Adrenal gland (tissue), 12 donors: ENCODE measurements around the gene ZDHHC17. TPM values are rescaled to one million over a fixed set of nuclear protein-coding genes. Genes with fewer than 3 reads are reported as not detected.

Experiments
- DNase-seq, 7 donors: peaks; one replicate each; pipeline ENCODE4 v3.0.0-alpha.2; 2019 to 2020
- H3K27ac ChIP-seq, 5 donors: fragments of 200-600 bp; sonication (generic) in 4 of 5; 1 replicate in 3 of 5; 2 replicates in 2 of 5; pipeline versions ENCODE4 v1.5.1 to v1.8.0; 2016 to 2020; ENCODE audit warnings: mild to moderate bottlenecking in 1 of 5
- H3K27me3 ChIP-seq: fragments of 200-600 bp; 2 replicates; pipeline ENCODE4 v1.8.0; 2021
- H3K36me3 ChIP-seq, 2 donors: fragments of 200-600 bp; replicated peaks in 1 of 2; 1 replicate in 1 of 2; 2 replicates in 1 of 2; pipeline versions ENCODE4 v1.5.1 to v1.8.0; 2018 to 2022
- H3K4me1 ChIP-seq, 2 donors: fragments of 200-600 bp; replicated peaks in 1 of 2; 1 replicate in 1 of 2; 2 replicates in 1 of 2; pipeline versions ENCODE4 v1.5.1 to v1.8.0; 2018 to 2021
- H3K4me3 ChIP-seq, 4 donors: fragments of 200-600 bp; sonication (generic) in 3 of 4; one replicate each; pipeline ENCODE4 v1.5.1; 2016 to 2018
- H3K9me3 ChIP-seq, 3 donors: fragments of 200-600 bp; sonication (generic) in 1 of 3; replicated peaks in 1 of 3; 1 replicate in 2 of 3; 2 replicates in 1 of 3; pipeline versions ENCODE4 v1.5.1 to v1.8.0; 2016 to 2021
- POLR2A ChIP-seq, 2 donors: fragments of 450-650 bp; IDR thresholded peaks; one replicate each; pipeline ENCODE4 v1.6.1; 2017; ENCODE audit warnings: antibody characterized with exemption in 2 of 2, mild to moderate bottlenecking in 2 of 2, moderate library complexity in 1 of 2
- WGBS, 4 donors: extraction: QIAGEN DNeasy Blood & Tissue Kit in 2 of 4; methylation state at CpG; one replicate each; pipeline versions ENCODE4 v1.1.5 to v1.1.7; 2013 to 2017; 5-methylcytosine and 5-hydroxymethylcytosine counted together
- intact Hi-C, 2 donors: fragments of 100-400 bp; cut with DNase I; formaldehyde crosslinking; loops; one replicate each; pipeline versions ENCODE4 v1.14.1 to v1.15.0; 2022 to 2023
- polyA plus RNA-seq, 3 donors: library from polyadenylated mRNA; stranded (reverse); fragments of 200-250 nt in 2 of 3; fragments of 350-450 nt in 1 of 3; fragmentation: Illumina TruSeq in 1 of 3; extraction: RNeasy Lipid Tissue Mini Kit (QIAGEN cat#74804) in 1 of 3; gene quantifications; one replicate each; pipeline ENCODE4 v1.2.3, GENCODE V29; 2013 to 2014
- total RNA-seq, 9 donors: library from RNA; depleted of rRNA in 4 of 9; stranded (reverse); fragments of >200 nt in 4 of 9; fragments of 120-200 nt in 1 of 9; fragmentation: NEBNext Ultra II Directional in 1 of 9; extraction: Animal tissue kit (Norgen Biotek cat#: 25700) in 1 of 9; gene quantifications; one replicate each; pipeline versions ENCODE4 v1.1.0 to v1.2.4, GENCODE V29; 2013 to 2023
- TF ChIP-seq, protein P1 (sequence below), 6 experiments: fragments of 450-650 bp in 4 of 6; fragments of 200-600 bp in 2 of 6; sonication (generic) in 1 of 6; IDR thresholded peaks; 1 replicate in 5 of 6; 2 replicates in 1 of 6; pipeline versions ENCODE4 v1.5.1 to v1.8.0; 2016 to 2021; ENCODE audit warnings: antibody characterized with exemption in 6 of 6, mild to moderate bottlenecking in 2 of 6, moderate library complexity in 1 of 6
- donor health status: healthy with polysubstance abuse.
- donor health status: Bipolar disorder and iron deficiency.
- donor health status: DM: yes; HTN: yes; CAD: no.
- donor health status: DM: no; HTN: no; CAD: no.
- donor health status: DM: no; HTN: no; CAD: no.
- donor health status: DM: yes; HTN: yes; CAD: no.

ZDHHC17 gene
- total and polyA plus RNA-seq, 12 donors, result 17.7 to 102 (median 31.7) TPM

DNA sequence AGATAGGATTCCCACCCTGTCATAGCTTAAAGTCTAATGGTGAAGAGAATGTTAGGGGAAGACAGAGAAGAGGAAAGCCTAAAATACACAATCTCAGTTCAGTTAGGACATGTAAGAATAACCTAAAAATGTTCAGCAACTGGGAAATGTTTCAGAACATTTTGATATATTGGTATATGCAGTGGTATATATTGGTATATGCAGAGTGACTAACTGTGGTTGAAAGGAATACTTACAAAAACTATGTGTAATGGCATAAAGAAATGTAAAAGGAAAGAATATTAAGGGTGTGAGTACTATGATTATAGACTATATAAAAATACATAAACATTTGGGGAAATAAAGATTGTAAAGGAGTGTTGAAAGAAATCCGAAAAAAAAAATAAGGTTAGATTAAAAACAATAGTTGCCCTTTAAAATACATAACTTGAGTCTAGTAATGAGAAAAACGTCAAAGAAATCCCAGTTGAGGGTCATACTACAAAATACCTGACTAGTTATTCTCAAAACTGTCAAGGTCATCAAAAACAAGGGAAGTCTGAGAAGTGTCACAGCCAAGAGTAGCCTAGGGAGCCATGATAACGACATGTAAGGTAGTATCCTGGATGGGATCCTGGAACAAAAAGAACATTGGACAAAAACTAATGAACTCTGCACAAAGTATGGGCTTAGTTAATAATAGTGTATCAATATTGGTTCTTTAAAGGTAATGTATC, 25.6 kb downstream of the ZDHHC17 start:
- Histone ChIP-seq H3K4me1 (peaks cover 0 to 45% of the 10 kb centered on the region in 2 donors), H3K27me3 (no peaks in the 10 kb centered on the region), H3K9me3 (no peaks in the 10 kb centered on the region), H3K4me3 (no peak overlapping the region), H3K36me3 (no peaks in the 10 kb centered on the region), H3K27ac (no peak overlapping the region)
- no peak for TF ChIP-seq POLR2A (IDR thresholded peaks at IDR 0.05)
- TF ChIP-seq, protein P1, sequence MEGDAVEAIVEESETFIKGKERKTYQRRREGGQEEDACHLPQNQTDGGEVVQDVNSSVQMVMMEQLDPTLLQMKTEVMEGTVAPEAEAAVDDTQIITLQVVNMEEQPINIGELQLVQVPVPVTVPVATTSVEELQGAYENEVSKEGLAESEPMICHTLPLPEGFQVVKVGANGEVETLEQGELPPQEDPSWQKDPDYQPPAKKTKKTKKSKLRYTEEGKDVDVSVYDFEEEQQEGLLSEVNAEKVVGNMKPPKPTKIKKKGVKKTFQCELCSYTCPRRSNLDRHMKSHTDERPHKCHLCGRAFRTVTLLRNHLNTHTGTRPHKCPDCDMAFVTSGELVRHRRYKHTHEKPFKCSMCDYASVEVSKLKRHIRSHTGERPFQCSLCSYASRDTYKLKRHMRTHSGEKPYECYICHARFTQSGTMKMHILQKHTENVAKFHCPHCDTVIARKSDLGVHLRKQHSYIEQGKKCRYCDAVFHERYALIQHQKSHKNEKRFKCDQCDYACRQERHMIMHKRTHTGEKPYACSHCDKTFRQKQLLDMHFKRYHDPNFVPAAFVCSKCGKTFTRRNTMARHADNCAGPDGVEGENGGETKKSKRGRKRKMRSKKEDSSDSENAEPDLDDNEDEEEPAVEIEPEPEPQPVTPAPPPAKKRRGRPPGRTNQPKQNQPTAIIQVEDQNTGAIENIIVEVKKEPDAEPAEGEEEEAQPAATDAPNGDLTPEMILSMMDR (IDR thresholded peaks at IDR 0.05), result no peak
- intact Hi-C loops, result loop anchor here (5.0 to 10.0 kb wide), 3 partner anchors 105 to 167 kb away; no protein-coding TSS in a partner anchor
- no peak for DNase-seq
- 44 to 71% (median 48%) methylated on average over 3 of the region's 3 CpGs for WGBS, 4 donors

DNA sequence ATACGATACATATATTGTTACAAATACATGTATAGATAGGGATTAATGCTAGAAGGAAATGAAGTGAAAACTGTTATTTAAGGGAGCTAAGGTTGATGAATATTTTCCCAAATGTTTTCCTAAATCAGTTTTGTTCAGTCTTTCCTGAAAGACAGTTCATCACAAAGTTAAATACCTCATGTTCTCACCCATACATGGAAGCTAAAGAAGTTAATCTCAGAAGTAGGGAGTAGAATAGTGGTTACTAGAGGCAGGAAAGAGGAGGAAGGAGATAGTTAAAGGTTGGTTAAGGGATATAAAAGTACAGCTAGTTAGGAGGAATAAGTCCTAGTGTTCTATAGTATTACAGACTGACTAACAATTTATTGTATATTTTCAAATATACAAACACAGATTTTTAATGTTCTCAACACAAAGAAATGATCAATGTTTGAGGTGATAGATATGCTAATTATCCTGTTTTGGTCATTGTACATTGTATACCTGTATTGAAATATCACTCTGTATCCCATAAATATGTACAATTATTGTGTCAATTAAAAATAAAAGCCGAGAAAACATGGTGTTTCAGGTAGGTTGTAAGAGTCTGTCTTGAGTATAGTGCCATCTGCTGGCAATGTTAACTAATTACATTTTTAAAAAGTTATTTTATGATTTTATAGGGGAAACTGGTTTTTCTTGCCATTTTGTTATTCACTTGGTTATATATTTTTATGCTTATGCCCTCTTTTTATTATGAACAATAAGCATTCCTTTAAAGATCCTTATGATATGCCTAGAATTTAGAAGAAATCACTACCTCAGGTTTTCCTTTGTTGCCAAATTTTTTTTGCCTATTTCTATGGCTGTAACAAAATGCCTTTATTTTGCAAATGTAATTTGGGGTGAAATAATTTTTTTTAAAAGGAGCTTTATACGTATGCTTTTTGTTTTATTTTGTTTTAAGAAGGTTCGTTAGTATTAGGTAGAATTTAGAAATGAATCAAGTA, 26.9 kb downstream of the ZDHHC17 start:
- Histone ChIP-seq H3K36me3 (no peaks in the 10 kb centered on the region), H3K4me3 (no peak overlapping the region), H3K27ac (no peak overlapping the region), H3K27me3 (no peaks in the 10 kb centered on the region), H3K9me3 (no peaks in the 10 kb centered on the region), H3K4me1 (peaks cover 0 to 37% of the 10 kb centered on the region in 2 donors)
- WGBS, 4 donors, result 37 to 38% (median 38%) methylated on average over 4 of the region's 4 CpGs
- intact Hi-C loops, result loop anchor here (5.0 to 10.0 kb wide), 3 partner anchors 106 to 169 kb away; no protein-coding TSS in a partner anchor
- TF ChIP-seq, protein P1 (IDR thresholded peaks at IDR 0.05), result peak; percentile 57 to 90 (median 74)
- TF ChIP-seq POLR2A (IDR thresholded peaks at IDR 0.05), result no peak
- no peak for DNase-seq

DNA sequence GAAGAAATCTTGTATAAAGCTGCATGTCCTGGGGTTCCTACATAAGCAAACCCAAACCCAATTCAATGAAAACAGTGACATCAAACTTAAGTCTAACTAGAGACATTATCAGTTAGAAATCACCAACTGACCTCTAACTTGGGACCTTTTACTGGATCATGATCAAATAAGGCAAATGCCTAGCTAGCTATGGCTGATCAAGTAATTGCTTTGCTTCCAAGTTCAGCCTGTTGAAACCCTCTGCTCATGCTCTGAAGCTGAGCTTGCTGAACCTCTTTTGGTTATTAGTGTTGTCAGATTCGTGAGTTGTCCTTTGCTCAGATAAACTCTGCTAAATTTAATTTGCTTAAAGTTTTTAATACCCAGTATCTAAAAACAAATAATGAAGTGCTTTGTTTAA, 28.9 kb downstream of the ZDHHC17 start:
- H3K27ac ChIP-seq, result no peak overlapping the region
- no peaks in the 10 kb centered on the region for H3K9me3 ChIP-seq
- H3K4me3 ChIP-seq, result no peak overlapping the region
- whole genome bisulfite sequencing, 4 donors, result 30 to 40% (median 35%) methylated on average over 1 of the region's 1 CpG
- no peaks in the 10 kb centered on the region for H3K27me3 ChIP-seq
- H3K36me3 ChIP-seq, result no peaks in the 10 kb centered on the region
- intact Hi-C loops, result loop anchor here (5.0 to 10.0 kb wide), 3 partner anchors 108 to 171 kb away; no protein-coding TSS in a partner anchor
- DNase-seq, result no peak
- H3K4me1 ChIP-seq, result peaks cover 0 to 30% of the 10 kb centered on the region in 2 donors
- no peak for TF ChIP-seq POLR2A (IDR thresholded peaks at IDR 0.05)
- TF ChIP-seq, protein P1 (IDR thresholded peaks at IDR 0.05), result no peak

DNA sequence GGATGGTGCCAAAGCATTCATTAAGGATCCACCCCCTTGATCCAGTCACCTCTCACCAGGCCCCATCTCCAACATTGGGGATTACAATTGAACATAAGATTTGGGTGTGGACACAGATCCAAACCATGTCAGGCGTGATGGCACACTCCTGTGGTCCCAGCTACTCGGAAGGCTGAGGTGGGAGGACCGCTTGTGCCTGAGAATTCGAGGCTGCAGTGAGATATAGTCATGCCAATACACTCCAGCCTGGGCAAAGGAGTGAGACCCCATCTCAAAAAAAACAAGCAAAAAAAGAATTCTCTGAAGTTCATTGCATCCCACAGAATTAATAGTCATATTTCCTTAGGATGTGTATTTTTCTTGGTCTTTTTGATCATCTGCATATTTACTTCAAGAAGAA, 34.9 kb downstream of the ZDHHC17 start:
- no peaks in the 10 kb centered on the region for H3K27me3 ChIP-seq
- H3K36me3 ChIP-seq, result peaks cover 0 to 6% of the 10 kb centered on the region in 2 donors
- H3K4me1 ChIP-seq, result peaks cover 0 to 13% of the 10 kb centered on the region in 2 donors
- TF ChIP-seq, protein P1 (IDR thresholded peaks at IDR 0.05), result no peak
- TF ChIP-seq POLR2A (IDR thresholded peaks at IDR 0.05), result no peak
- WGBS, 4 donors, result 95 to 99% (median 97%) methylated on average over 4 of the region's 4 CpGs
- intact Hi-C loops, result loop anchor here (10.0 kb wide), 2 partner anchors 114 to 174 kb away; no protein-coding TSS in a partner anchor
- H3K4me3 ChIP-seq, result no peak overlapping the region
- H3K27ac ChIP-seq, result no peak overlapping the region
- DNase-seq, result no peak
- peaks cover 0 to 10% (median 0%) of the 10 kb centered on the region in 3 donors for H3K9me3 ChIP-seq
